ENCODE data around the gene FGG. TPM values are rescaled to one million over a fixed set of nuclear protein-coding genes. Genes with fewer than 3 reads are reported as not detected.

Gene FGG
- total and polyA plus RNA-seq, 2 of the 13 experiments (the other 11 are each of a cell fraction or from before 2014, with no cell fraction given): 1,037 to 2,423 TPM

DNA sequence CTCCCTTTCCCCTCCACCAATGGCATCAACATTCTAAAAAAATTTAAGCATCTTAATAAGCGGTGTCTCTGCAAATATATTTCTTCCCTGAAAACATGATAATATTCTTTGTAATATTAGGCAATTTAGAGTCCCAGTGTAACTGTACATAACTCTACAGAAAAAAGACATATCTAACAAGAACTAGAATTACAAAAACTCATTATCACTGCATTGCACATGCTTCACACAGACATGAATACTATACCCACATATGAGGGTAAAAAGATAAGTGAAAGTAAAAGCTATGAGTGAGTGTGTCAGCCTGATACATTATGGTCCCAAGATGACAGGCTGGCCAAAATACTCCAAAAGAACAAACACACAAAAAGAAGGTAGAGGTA lies 52.0 kb downstream of the FGG start (continued):
- TF ChIP-seq, protein P1, sequence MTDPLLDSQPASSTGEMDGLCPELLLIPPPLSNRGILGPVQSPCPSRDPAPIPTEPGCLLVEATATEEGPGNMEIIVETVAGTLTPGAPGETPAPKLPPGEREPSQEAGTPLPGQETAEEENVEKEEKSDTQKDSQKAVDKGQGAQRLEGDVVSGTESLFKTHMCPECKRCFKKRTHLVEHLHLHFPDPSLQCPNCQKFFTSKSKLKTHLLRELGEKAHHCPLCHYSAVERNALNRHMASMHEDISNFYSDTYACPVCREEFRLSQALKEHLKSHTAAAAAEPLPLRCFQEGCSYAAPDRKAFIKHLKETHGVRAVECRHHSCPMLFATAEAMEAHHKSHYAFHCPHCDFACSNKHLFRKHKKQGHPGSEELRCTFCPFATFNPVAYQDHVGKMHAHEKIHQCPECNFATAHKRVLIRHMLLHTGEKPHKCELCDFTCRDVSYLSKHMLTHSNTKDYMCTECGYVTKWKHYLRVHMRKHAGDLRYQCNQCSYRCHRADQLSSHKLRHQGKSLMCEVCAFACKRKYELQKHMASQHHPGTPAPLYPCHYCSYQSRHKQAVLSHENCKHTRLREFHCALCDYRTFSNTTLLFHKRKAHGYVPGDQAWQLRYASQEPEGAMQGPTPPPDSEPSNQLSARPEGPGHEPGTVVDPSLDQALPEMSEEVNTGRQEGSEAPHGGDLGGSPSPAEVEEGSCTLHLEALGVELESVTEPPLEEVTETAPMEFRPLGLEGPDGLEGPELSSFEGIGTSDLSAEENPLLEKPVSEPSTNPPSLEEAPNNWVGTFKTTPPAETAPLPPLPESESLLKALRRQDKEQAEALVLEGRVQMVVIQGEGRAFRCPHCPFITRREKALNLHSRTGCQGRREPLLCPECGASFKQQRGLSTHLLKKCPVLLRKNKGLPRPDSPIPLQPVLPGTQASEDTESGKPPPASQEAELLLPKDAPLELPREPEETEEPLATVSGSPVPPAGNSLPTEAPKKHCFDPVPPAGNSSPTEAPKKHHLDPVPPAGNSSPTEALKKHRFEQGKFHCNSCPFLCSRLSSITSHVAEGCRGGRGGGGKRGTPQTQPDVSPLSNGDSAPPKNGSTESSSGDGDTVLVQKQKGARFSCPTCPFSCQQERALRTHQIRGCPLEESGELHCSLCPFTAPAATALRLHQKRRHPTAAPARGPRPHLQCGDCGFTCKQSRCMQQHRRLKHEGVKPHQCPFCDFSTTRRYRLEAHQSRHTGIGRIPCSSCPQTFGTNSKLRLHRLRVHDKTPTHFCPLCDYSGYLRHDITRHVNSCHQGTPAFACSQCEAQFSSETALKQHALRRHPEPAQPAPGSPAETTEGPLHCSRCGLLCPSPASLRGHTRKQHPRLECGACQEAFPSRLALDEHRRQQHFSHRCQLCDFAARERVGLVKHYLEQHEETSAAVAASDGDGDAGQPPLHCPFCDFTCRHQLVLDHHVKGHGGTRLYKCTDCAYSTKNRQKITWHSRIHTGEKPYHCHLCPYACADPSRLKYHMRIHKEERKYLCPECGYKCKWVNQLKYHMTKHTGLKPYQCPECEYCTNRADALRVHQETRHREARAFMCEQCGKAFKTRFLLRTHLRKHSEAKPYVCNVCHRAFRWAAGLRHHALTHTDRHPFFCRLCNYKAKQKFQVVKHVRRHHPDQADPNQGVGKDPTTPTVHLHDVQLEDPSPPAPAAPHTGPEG (CRISPR knock-in tag; IDR thresholded peaks at IDR 0.05): no peak
- TF ChIP-seq PRDM15 (CRISPR knock-in tag; IDR thresholded peaks at IDR 0.05): no peak
- TF ChIP-seq ZBTB42 (CRISPR knock-in tag; IDR thresholded peaks at IDR 0.05): no peak
- no peak for TF ChIP-seq ZNF569 (CRISPR knock-in tag; IDR thresholded peaks at IDR 0.05; ENCODE audit: borderline replicate concordance)
- TF ChIP-seq, protein P2, sequence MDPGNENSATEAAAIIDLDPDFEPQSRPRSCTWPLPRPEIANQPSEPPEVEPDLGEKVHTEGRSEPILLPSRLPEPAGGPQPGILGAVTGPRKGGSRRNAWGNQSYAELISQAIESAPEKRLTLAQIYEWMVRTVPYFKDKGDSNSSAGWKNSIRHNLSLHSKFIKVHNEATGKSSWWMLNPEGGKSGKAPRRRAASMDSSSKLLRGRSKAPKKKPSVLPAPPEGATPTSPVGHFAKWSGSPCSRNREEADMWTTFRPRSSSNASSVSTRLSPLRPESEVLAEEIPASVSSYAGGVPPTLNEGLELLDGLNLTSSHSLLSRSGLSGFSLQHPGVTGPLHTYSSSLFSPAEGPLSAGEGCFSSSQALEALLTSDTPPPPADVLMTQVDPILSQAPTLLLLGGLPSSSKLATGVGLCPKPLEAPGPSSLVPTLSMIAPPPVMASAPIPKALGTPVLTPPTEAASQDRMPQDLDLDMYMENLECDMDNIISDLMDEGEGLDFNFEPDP (CRISPR knock-in tag; conservative IDR thresholded peaks at IDR 0.05): no peak
- no peak for TF ChIP-seq DBP (CRISPR knock-in tag; IDR thresholded peaks at IDR 0.05; ENCODE audit: not compliant biosample characterization)
- TF ChIP-seq NCOA1 (CRISPR knock-in tag; IDR thresholded peaks at IDR 0.05): no peak
- no peak for TF ChIP-seq NFATC3 (CRISPR knock-in tag; IDR thresholded peaks at IDR 0.05)
- no peak for TF ChIP-seq REST (IDR thresholded peaks at IDR 0.05; ENCODE audit: borderline replicate concordance in 1 of 2, low read depth in 1 of 2, low read length in 2 of 2)
- TF ChIP-seq ZNF546 (CRISPR knock-in tag; conservative IDR thresholded peaks at IDR 0.05): no peak
- TF ChIP-seq, protein P3, sequence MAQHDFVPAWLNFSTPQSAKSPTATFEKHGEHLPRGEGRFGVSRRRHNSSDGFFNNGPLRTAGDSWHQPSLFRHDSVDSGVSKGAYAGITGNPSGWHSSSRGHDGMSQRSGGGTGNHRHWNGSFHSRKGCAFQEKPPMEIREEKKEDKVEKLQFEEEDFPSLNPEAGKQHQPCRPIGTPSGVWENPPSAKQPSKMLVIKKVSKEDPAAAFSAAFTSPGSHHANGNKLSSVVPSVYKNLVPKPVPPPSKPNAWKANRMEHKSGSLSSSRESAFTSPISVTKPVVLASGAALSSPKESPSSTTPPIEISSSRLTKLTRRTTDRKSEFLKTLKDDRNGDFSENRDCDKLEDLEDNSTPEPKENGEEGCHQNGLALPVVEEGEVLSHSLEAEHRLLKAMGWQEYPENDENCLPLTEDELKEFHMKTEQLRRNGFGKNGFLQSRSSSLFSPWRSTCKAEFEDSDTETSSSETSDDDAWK (CRISPR knock-in tag; IDR thresholded peaks at IDR 0.05): no peak

Measured in HepG2 (cell line).